BE2C (cell line): ENCODE data around the gene ERVK3-1.

Source experiments
- DNase-seq: peaks from one replicate; pipeline ENCODE4 v3.0.0-alpha.2; 2020
- H3K27me3 ChIP-seq: fragments of 250-450 bp; sonication (Bioruptor Pico); 2 replicates; pipeline ENCODE4 v1.5.1; 2020; ENCODE audit warnings: mild to moderate bottlenecking
- H3K36me3 ChIP-seq: fragments of 250-450 bp; sonication (Bioruptor Pico); 2 replicates; pipeline ENCODE4 v1.5.1; 2020; ENCODE audit warnings: mild to moderate bottlenecking
- H3K4me1 ChIP-seq: fragments of 250-450 bp; sonication (Bioruptor Pico); 2 replicates; pipeline ENCODE4 v1.5.1; 2020
- H3K4me3 ChIP-seq: 2 replicates; pipeline ENCODE4 v1.5.1; 2011; ENCODE audit warnings: low read depth, low read length
- H3K9me3 ChIP-seq: fragments of 250-450 bp; sonication (Bioruptor Pico); 2 replicates; pipeline ENCODE4 v1.5.1; 2020
- TF ChIP-seq, protein P1 (sequence below): IDR thresholded peaks from 2 replicates; pipeline ENCODE4 v1.5.1; 2012; ENCODE audit warnings: mild to moderate bottlenecking, low read depth, low read length

ERVK3-1 gene

DNA sequence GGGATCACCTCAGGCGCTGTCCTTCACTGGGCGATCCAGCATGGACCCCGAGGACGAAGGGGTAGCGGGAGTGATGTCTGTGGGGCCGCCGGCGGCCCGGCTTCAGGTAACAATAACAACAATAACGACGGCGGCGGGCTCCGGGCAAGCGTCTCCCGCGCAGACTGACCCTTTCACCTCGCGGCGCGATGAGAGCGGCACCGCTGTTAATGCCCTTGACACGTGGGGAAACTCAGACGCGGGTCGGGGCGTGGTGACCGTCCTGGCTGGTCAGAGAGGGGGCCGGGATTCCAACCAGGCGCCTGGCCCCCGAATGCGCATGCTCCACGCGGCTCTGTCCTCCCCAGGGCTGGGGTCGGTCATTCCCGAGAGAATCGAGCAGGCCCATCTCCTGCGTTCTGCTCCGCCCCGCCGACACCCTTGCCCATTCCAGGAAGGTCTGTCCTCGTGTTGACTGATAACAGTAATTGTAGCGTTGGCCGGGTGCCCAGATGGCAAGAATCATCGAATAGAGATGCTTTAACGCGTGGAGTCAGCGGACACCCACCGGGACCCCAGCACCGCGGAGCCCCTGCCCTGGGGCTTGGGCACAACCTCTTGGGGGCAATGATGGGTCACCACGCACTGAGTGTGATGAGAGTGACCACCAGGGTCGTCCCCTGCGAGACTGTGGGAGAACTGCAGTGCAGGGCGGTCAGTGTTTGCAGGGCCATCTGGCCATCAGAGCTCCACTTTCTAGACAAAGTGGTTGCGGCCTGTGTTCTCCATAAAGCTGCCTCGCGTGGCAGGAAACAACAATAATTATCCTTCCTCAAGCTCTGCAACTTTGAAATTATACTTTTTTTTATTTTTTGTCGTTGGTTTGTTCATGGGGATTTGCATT lies 25.9 kb upstream of the ERVK3-1 start:
- H3K4me1 ChIP-seq, result no peaks in the 10 kb centered on the region
- TF ChIP-seq, protein P1, sequence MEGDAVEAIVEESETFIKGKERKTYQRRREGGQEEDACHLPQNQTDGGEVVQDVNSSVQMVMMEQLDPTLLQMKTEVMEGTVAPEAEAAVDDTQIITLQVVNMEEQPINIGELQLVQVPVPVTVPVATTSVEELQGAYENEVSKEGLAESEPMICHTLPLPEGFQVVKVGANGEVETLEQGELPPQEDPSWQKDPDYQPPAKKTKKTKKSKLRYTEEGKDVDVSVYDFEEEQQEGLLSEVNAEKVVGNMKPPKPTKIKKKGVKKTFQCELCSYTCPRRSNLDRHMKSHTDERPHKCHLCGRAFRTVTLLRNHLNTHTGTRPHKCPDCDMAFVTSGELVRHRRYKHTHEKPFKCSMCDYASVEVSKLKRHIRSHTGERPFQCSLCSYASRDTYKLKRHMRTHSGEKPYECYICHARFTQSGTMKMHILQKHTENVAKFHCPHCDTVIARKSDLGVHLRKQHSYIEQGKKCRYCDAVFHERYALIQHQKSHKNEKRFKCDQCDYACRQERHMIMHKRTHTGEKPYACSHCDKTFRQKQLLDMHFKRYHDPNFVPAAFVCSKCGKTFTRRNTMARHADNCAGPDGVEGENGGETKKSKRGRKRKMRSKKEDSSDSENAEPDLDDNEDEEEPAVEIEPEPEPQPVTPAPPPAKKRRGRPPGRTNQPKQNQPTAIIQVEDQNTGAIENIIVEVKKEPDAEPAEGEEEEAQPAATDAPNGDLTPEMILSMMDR, result no peak
- peak; percentile 97 for DNase-seq
- peaks cover 24% of the 10 kb centered on the region for H3K36me3 ChIP-seq
- no peaks in the 10 kb centered on the region for H3K27me3 ChIP-seq
- no peaks in the 10 kb centered on the region for H3K9me3 ChIP-seq
- peak overlapping the region; percentile 92 for H3K4me3 ChIP-seq

DNA sequence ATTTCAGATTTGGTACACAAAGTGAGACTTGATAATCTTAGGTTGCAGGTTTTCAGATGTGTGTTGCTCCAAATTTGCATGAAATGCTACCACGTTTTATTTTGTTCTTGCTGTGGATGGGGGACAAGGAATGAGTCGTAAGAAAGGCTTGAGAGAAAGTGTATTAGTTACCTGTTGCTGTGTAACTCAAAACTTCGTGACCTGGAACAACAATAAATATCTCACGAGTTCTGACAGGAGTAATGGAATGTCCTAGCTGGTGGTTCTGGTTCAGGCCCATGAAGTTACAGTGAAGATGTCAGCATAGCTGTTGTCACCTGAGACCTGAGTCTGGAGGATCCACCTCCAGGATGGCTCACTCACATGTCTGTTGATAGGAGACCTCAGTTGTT lies 25.3 kb upstream of the ERVK3-1 start:
- Histone ChIP-seq H3K4me1 (no peaks in the 10 kb centered on the region), H3K4me3 (peak overlapping the region; percentile 92), H3K27me3 (no peaks in the 10 kb centered on the region), H3K9me3 (no peaks in the 10 kb centered on the region), H3K36me3 (peaks cover 27% of the 10 kb centered on the region)
- no peak for DNase-seq
- TF ChIP-seq, protein P1, result no peak

GRCh38 chr19:58284199-58284598 lies 21.0 kb upstream of the ERVK3-1 start:
- H3K36me3 ChIP-seq, result peaks cover 65% of the 10 kb centered on the region
- no peaks in the 10 kb centered on the region for H3K27me3 ChIP-seq
- no peaks in the 10 kb centered on the region; the same call in 1 of the 2 replicates for H3K9me3 ChIP-seq
- no peaks in the 10 kb centered on the region for H3K4me1 ChIP-seq
- H3K4me3 ChIP-seq, result no peak overlapping the region
- TF ChIP-seq, protein P1, result no peak
- no peak for DNase-seq

GRCh38 chr19:58291943-58292342 lies 13.2 kb upstream of the ERVK3-1 start:
- Histone ChIP-seq H3K4me3 (no peak overlapping the region), H3K36me3 (peaks cover 93% of the 10 kb centered on the region), H3K27me3 (no peaks in the 10 kb centered on the region), H3K4me1 (no peaks in the 10 kb centered on the region), H3K9me3 (peaks cover 11% of the 10 kb centered on the region)
- TF ChIP-seq, protein P1, result no peak
- no peak for DNase-seq

- Histone ChIP-seq H3K9me3 (peaks cover 11% of the 10 kb centered on the region), H3K27me3 (no peaks in the 10 kb centered on the region), H3K4me1 (no peaks in the 10 kb centered on the region), H3K36me3 (peaks cover 89% of the 10 kb centered on the region), H3K4me3 (no peak overlapping the region)
- TF ChIP-seq, protein P1, result no peak
- DNase-seq, result no peak
Observed at GRCh38 chr19:58294743-58295374, 10.3 kb upstream of the ERVK3-1 start.

- DNase-seq, result no peak
- Histone ChIP-seq H3K36me3 (peaks cover 92% of the 10 kb centered on the region), H3K4me3 (no peak overlapping the region), H3K4me1 (no peaks in the 10 kb centered on the region), H3K9me3 (peaks cover 11% of the 10 kb centered on the region), H3K27me3 (no peaks in the 10 kb centered on the region)
- TF ChIP-seq, protein P1, result no peak
Observed at GRCh38 chr19:58296104-58296503, 9.1 kb upstream of the ERVK3-1 start.
